GM12874 (cell line): Measurements from ENCODE around the gene CCDC38.
A peak's percentile ranks its signal among the peaks of the same experiment; 100 is the strongest.

Experiments used
- CTCF ChIP-seq: IDR thresholded peaks from 2 replicates; pipeline ENCODE4 v1.5.1; 2011; ENCODE audit warnings: low read depth, mild to moderate bottlenecking, control low read depth, low read length, moderate library complexity; ENCODE audit not compliant: insufficient read depth

Gene CCDC38

GRCh38 chr12:95943330-95943842 is 972 bp upstream of the CCDC38 start, which contains the start of gene AMDHD1:
Gene AMDHD1 (plus strand): TSS chr12:95943331. CDS start chr12:95943399, 68 bp downstream.
- TF ChIP-seq CTCF, result no peak; the same call in 1 of the 2 replicates

- no peak for TF ChIP-seq CTCF
Observed at GRCh38 chr12:95942101-95942523, 302 bp downstream of the CCDC38 start.

- no peak for TF ChIP-seq CTCF
Observed at GRCh38 chr12:95940514-95940913, 1.9 kb downstream of the CCDC38 start.

GRCh38 chr12:95922231-95922630 is 20.2 kb downstream of the CCDC38 start:
- no peak for TF ChIP-seq CTCF

GRCh38 chr12:95919110-95919509 is 23.3 kb downstream of the CCDC38 start:
- no peak for TF ChIP-seq CTCF

- peak; percentile 84 for TF ChIP-seq CTCF
Observed at GRCh38 chr12:95918194-95918993, 24.0 kb downstream of the CCDC38 start.

GRCh38 chr12:95909871-95910270 is 32.5 kb downstream of the CCDC38 start:
- no peak for TF ChIP-seq CTCF
